Lung (tissue), 12 donors: ENCODE data around the gene TMCC1. TPM values are rescaled to one million over a fixed set of nuclear protein-coding genes. Genes with fewer than 3 reads are reported as not detected.

ENCODE experiments used
- ATAC-seq: fragments of 200-7000 bp; cut with Tn5 transposase; one replicate; pipeline ENCODE4 v1.9.1; 2020; ENCODE audit warnings: moderate number of reproducible peaks; ENCODE audit not compliant: insufficient read depth, low FRiP score
- DNase-seq, 3 donors: peaks; one replicate each; pipeline ENCODE4 v3.0.0-alpha.2; 2013 to 2017
- H3K27ac ChIP-seq, 2 donors: one replicate each; pipeline ENCODE4 v1.5.1; 2013; ENCODE audit warnings: mild to moderate bottlenecking in 2 of 2, moderate library complexity in 2 of 2, control low read depth in 1 of 2, inconsistent platforms in 1 of 2, low read depth in 1 of 2, low read length in 1 of 2
- H3K27me3 ChIP-seq, 3 donors: one replicate each; pipeline ENCODE4 v1.5.1; 2013; ENCODE audit warnings: low read length in 2 of 3; ENCODE audit not compliant: control insufficient read depth in 3 of 3, insufficient read depth in 3 of 3
- H3K36me3 ChIP-seq, 4 donors: one replicate each; pipeline ENCODE4 v1.5.1; 2013; ENCODE audit warnings: low read length in 4 of 4, mild to moderate bottlenecking in 1 of 4, moderate library complexity in 1 of 4; ENCODE audit not compliant: control insufficient read depth in 4 of 4, insufficient read depth in 4 of 4
- H3K4me1 ChIP-seq, 5 donors: one replicate each; pipeline ENCODE4 v1.5.1; 2013; ENCODE audit warnings: low read length in 5 of 5, mild to moderate bottlenecking in 2 of 5, moderate library complexity in 1 of 5; ENCODE audit not compliant: control insufficient read depth in 5 of 5, insufficient read depth in 5 of 5
- H3K4me3 ChIP-seq: one replicate; pipeline ENCODE4 v1.5.1; 2013; ENCODE audit warnings: mild to moderate bottlenecking, control low read depth, moderate library complexity
- H3K9ac ChIP-seq, 2 donors: one replicate each; pipeline ENCODE4 v1.5.1; 2013; ENCODE audit warnings: low read length in 2 of 2, control low read depth in 1 of 2; ENCODE audit not compliant: insufficient read depth in 1 of 2
- H3K9me3 ChIP-seq, 4 donors: one replicate each; pipeline ENCODE4 v1.5.1; 2013; ENCODE audit warnings: low read length in 3 of 4, mild to moderate bottlenecking in 1 of 4, moderate library complexity in 1 of 4; ENCODE audit not compliant: control insufficient read depth in 4 of 4, insufficient read depth in 3 of 4
- CTCF ChIP-seq: IDR thresholded peaks from 2 replicates; pipeline ENCODE4 v1.5.1; 2012; ENCODE audit warnings: mild to moderate bottlenecking; ENCODE audit errors: control extremely low read depth, extremely low read depth
- WGBS, 2 donors: extraction: QIAGEN DNeasy Blood & Tissue Kit; methylation state at CpG; one replicate each; pipeline ENCODE4 v1.1.7; 2013; 5-methylcytosine and 5-hydroxymethylcytosine counted together
- polyA plus RNA-seq, 2 donors: library from polyadenylated mRNA; stranded (reverse); fragments of 200-250 nt; gene quantifications; one replicate each; pipeline ENCODE4 v1.2.1, GENCODE V29; 2013
- total RNA-seq, 2 donors: library from RNA; depleted of rRNA in 1 of 2; stranded (reverse); fragments of >200 nt in 1 of 2; gene quantifications; one replicate each; pipeline ENCODE4 v1.2.1, GENCODE V29; 2014 to 2021
- donor health status: control.
- donor health status: control.
- donor health status: Bipolar disorder and iron deficiency.
- donor health status: healthy.
- donor health status: DM: yes; HTN: yes; CAD: no.

Gene TMCC1
- total and polyA plus RNA-seq, 4 donors: 8.7 to 39.4 (median 22.8) TPM

GRCh38 chr3:129701161-129701560, 192.3 kb downstream of the TMCC1 start:
- no peak overlapping the region for H3K9ac ChIP-seq
- DNase-seq (no peak), ATAC-seq (no peak)
- TF ChIP-seq CTCF: no peak
- no peaks in the 10 kb centered on the region for H3K9me3 ChIP-seq
- no peak overlapping the region for H3K27ac ChIP-seq
- H3K4me1 ChIP-seq: peaks cover 0 to 4% (median 0%) of the 10 kb centered on the region in 5 donors
- H3K4me3 ChIP-seq: no peak overlapping the region
- H3K27me3 ChIP-seq: no peaks in the 10 kb centered on the region
- H3K36me3 ChIP-seq: peaks cover 0 to 2% (median 0%) of the 10 kb centered on the region in 4 donors
- WGBS, 2 donors: 96 to 97% methylated on average over 4 of the region's 4 CpGs

DNA sequence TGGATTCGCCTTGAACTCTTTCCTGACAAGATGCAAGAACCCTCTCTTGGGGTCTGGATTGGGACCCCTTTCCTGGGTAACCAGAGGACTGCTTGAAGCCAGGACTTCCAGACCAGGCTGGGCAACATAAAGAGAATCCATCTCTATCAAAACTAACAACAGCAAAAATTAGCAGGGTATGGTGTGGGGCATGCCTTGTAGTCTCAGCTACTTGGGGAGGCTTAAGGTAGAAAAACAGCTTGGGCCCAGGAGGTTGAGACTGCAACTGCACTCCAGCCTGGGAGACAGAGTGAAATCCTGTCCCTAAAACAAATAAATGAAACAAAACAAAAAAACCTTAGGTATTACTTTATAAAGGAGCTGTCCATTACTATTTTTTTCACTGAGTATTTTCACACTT, 193.9 kb downstream of the TMCC1 start:
- Histone ChIP-seq H3K9me3 (no peaks in the 10 kb centered on the region), H3K4me1 (peaks cover 0 to 4% (median 0%) of the 10 kb centered on the region in 5 donors), H3K4me3 (no peak overlapping the region), H3K27ac (no peak overlapping the region), H3K27me3 (no peaks in the 10 kb centered on the region), H3K9ac (no peak overlapping the region), H3K36me3 (peaks cover 0 to 2% (median 0%) of the 10 kb centered on the region in 4 donors)
- DNase-seq (no peak), ATAC-seq (no peak)
- TF ChIP-seq CTCF: no peak
- WGBS, 2 donors: 88 to 100% methylated on average over 1 of the region's 1 CpG

DNA sequence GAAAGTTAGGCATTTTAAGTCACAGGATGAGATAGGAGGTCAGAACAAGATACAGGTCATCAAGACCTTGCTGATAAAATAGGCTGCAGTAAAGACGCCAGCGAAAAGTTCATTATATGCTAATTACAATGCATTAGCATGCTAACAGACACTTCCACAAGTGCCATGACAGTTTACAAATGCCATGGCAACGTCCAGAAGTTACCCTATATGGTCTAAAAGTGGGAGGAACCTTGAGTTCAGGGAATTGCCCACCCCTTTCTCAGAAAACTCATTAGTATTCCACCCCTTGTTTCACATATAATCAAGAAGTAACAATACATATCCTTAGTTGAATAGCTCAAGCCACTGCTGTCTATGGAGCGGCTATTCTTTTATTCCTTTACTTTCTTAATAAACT, 194.3 kb downstream of the TMCC1 start:
- Histone ChIP-seq H3K27ac (no peak overlapping the region), H3K36me3 (peaks cover 0 to 2% (median 0%) of the 10 kb centered on the region in 4 donors), H3K9ac (no peak overlapping the region), H3K4me3 (no peak overlapping the region), H3K4me1 (peaks cover 0 to 4% (median 0%) of the 10 kb centered on the region in 5 donors), H3K9me3 (no peaks in the 10 kb centered on the region), H3K27me3 (no peaks in the 10 kb centered on the region)
- no peak for TF ChIP-seq CTCF
- DNase-seq: peak in 1 of 3 donors; percentile 22
- no peak for ATAC-seq
- 82 to 90% methylated on average over 4 of the region's 4 CpGs for WGBS, 2 donors
